ENCODE data around the gene PPP1R3E. TPM values are rescaled to one million over a fixed set of nuclear protein-coding genes. Genes with fewer than 3 reads are reported as not detected.
A peak's percentile ranks its signal among the peaks of the same experiment; 100 is the strongest.

PPP1R3E gene
- total RNA-seq (10 to 100 TPM in 2 of 9 donors, 1 to 10 TPM in 7; 2.9 to 11.4 (median 5.6) TPM), polyA plus RNA-seq (10 to 100 TPM in 1 of 2 donors, 1 to 10 TPM in 1; 2.1 to 10.1 TPM)
- long read RNA-seq, donor 1, partial matches to known transcripts = 0 of 2 reads
- long read RNA-seq, donor 1, other reads (novel, unspliced or antisense) = 2 of 2 reads
- long read RNA-seq, donor 2, partial matches to known transcripts = 0 of 3 reads
- long read RNA-seq, donor 2, other reads (novel, unspliced or antisense) = 2 of 3 reads
- long read RNA-seq, donor 3 = 0 reads

- Histone ChIP-seq H3K27me3 (no peaks in the 10 kb centered on the region), H3K9me3 (no peaks in the 10 kb centered on the region), H3K4me1 (peaks cover 0 to 67% (median 41%) of the 10 kb centered on the region in 12 donors), H3K4me3 (peak within 1 kb of the TSS; percentile 77 to 95 (median 82)), H3K27ac (peak within 1 kb of the TSS; percentile 94 to 100 (median 98)), H3K36me3 (peaks cover 0 to 19% (median 14%) of the 10 kb centered on the region in 9 donors)
- intact Hi-C loops (cut with DNase I) = loop anchor here in 3 of 10 donors (5.0 to 10.0 kb wide), 3 partner anchors 180 to 252 kb away; partner anchors contain the start of genes ACIN1 (in 1 of the 3), C14orf119 (in 1 of the 3), THTPA (in 1 of the 3) and ZFHX2 (in 1 of the 3)
- DNase-seq (peak; percentile 62 to 83 (median 71)), ATAC-seq (peak in 2 of 4 donors; percentile 38)
- TF ChIP-seq CTCF (IDR thresholded peaks at IDR 0.05) = no peak
- TF ChIP-seq POLR2A (IDR thresholded peaks at IDR 0.05) = no peak
- WGBS, 4 donors = 3 to 10% (median 4%) methylated on average over 31 to 81 of the region's 81 CpGs
These were observed at the start of gene PPP1R3E for GRCh38 chr14:23302290-23303225. TSS of gene PPP1R3E (minus strand) at chr14:23302859. CDS start at chr14:23302576, 283 bp downstream.

- H3K4me1 ChIP-seq = peaks cover 4 to 17% (median 11%) of the 10 kb centered on the region in 12 donors
- 13 to 28% (median 14%) methylated on average over 12 to 61 of the region's 61 CpGs for WGBS, 4 donors
- no peak for TF ChIP-seq POLR2A (IDR thresholded peaks at IDR 0.05)
- no peak for TF ChIP-seq CTCF (IDR thresholded peaks at IDR 0.05)
- H3K36me3 ChIP-seq = peaks cover 0 to under 1% (median 0%) of the 10 kb centered on the region in 9 donors
- H3K4me3 ChIP-seq = peak overlapping the region; percentile 56 to 89 (median 69)
- peaks cover 0 to 27% (median 0%) of the 10 kb centered on the region in 9 donors for H3K27me3 ChIP-seq
- no peak for DNase-seq
- H3K9me3 ChIP-seq = no peaks in the 10 kb centered on the region
- intact Hi-C loops (cut with DNase I) = no loop called here
- peak overlapping the region in 7 of 12 donors; percentile 32 to 68 (median 42) for H3K27ac ChIP-seq
- peak in 3 of 4 donors; percentile 8 to 32 (median 28) for ATAC-seq
These were observed 49.2 kb upstream of the PPP1R3E start for GRCh38 chr14:23351681-23352505.

GRCh38 chr14:23349156-23349845 lies 46.6 kb upstream of the PPP1R3E start:
- no peaks in the 10 kb centered on the region for H3K9me3 ChIP-seq
- peaks cover 0 to 27% (median 0%) of the 10 kb centered on the region in 9 donors for H3K27me3 ChIP-seq
- WGBS, 4 donors = 87 to 94% (median 90%) methylated on average over 8 of the region's 8 CpGs
- DNase-seq (no peak), ATAC-seq (no peak)
- no peaks in the 10 kb centered on the region for H3K36me3 ChIP-seq
- TF ChIP-seq POLR2A (IDR thresholded peaks at IDR 0.05) (no peak), CTCF (IDR thresholded peaks at IDR 0.05) (no peak)
- H3K27ac ChIP-seq = no peak overlapping the region
- peaks cover 4 to 25% (median 12%) of the 10 kb centered on the region in 12 donors for H3K4me1 ChIP-seq
- intact Hi-C loops (cut with DNase I) = no loop called here
- H3K4me3 ChIP-seq = no peak overlapping the region

All from heart left ventricle (tissue), 16 donors.